Astrocyte (in vitro differentiated cells and primary cell): ENCODE data around the gene NR6A1. TPM values are rescaled to one million over a fixed set of nuclear protein-coding genes. Genes with fewer than 3 reads are reported as not detected.
A peak's percentile ranks its signal among the peaks of the same experiment; 100 is the strongest.

ENCODE experiments used
- DNase-seq: peaks from one replicate; pipeline ENCODE4 v3.0.0-alpha.2; 2010; ENCODE audit warnings: low read depth
- FAIRE-seq: peaks from 2 replicates; lab custom pipeline; 2011; peaks lifted over from hg19 to GRCh38; lab: Jason Lieb, UNC
- H2AFZ ChIP-seq: 2 replicates; pipeline ENCODE4 v1.6.0; 2012; ENCODE audit warnings: low read depth, low read length, inconsistent platforms
- H3K27ac ChIP-seq: 2 replicates; pipeline ENCODE4 v1.5.1; 2011; ENCODE audit warnings: low read depth, low read length, inconsistent platforms
- H3K27me3 ChIP-seq: 2 replicates; pipeline ENCODE4 v1.6.0; 2011; ENCODE audit warnings: low read length, inconsistent platforms; ENCODE audit not compliant: insufficient read depth
- H3K36me3 ChIP-seq: 2 replicates; pipeline ENCODE4 v1.5.1; 2011; ENCODE audit warnings: low read length, inconsistent platforms; ENCODE audit not compliant: insufficient read depth
- H3K4me1 ChIP-seq: 2 replicates; pipeline ENCODE4 v1.5.1; 2011; ENCODE audit warnings: low read length, inconsistent platforms; ENCODE audit not compliant: insufficient read depth
- H3K4me2 ChIP-seq: 2 replicates; pipeline ENCODE4 v1.6.0; 2012; ENCODE audit warnings: low read length, inconsistent platforms
- H3K4me3 ChIP-seq: 2 replicates; pipeline ENCODE4 v1.5.1; 2011; ENCODE audit warnings: low read depth, mild to moderate bottlenecking, low read length, inconsistent platforms; ENCODE audit not compliant: insufficient read depth
- H3K79me2 ChIP-seq: 2 replicates; pipeline ENCODE4 v1.6.0; 2012; ENCODE audit warnings: mild to moderate bottlenecking, low read length, inconsistent platforms; ENCODE audit not compliant: insufficient read depth
- H3K9ac ChIP-seq: 2 replicates; pipeline ENCODE4 v1.6.0; 2012; ENCODE audit warnings: mild to moderate bottlenecking, low read length, inconsistent platforms
- H3K9me3 ChIP-seq: 2 replicates; pipeline ENCODE4 v1.5.1; 2012; ENCODE audit warnings: low read depth, mild to moderate bottlenecking, low read length, inconsistent platforms; ENCODE audit not compliant: insufficient read depth
- H4K20me1 ChIP-seq: 2 replicates; pipeline ENCODE4 v1.6.0; 2012; ENCODE audit warnings: low read length, inconsistent platforms; ENCODE audit not compliant: insufficient read depth
- H3K27ac Mint-ChIP-seq: one replicate; pipeline ENCODE4 v1.8.0; 2021; ENCODE audit warnings: mild to moderate bottlenecking, mixed read lengths; ENCODE audit not compliant: unreplicated experiment
- H3K27me3 Mint-ChIP-seq: one replicate; pipeline ENCODE4 v1.8.0; 2021; ENCODE audit warnings: low read depth, mixed read lengths; ENCODE audit not compliant: unreplicated experiment
- H3K36me3 Mint-ChIP-seq: one replicate; pipeline ENCODE4 v1.8.0; 2021; ENCODE audit warnings: low read depth, mixed read lengths; ENCODE audit not compliant: unreplicated experiment
- H3K4me1 Mint-ChIP-seq: one replicate; pipeline ENCODE4 v1.8.0; 2021; ENCODE audit warnings: low read depth, mixed read lengths; ENCODE audit not compliant: unreplicated experiment
- H3K4me3 Mint-ChIP-seq: one replicate; pipeline ENCODE4 v1.8.0; 2021; ENCODE audit warnings: mild to moderate bottlenecking, moderate library complexity, mixed read lengths; ENCODE audit not compliant: unreplicated experiment
- H3K9me3 Mint-ChIP-seq: one replicate; pipeline ENCODE4 v1.8.0; 2021; ENCODE audit warnings: mild to moderate bottlenecking, mixed read lengths; ENCODE audit not compliant: unreplicated experiment
- EZH2 ChIP-seq: IDR thresholded peaks from 2 replicates; pipeline ENCODE4 v1.6.1; 2012; ENCODE audit warnings: mild to moderate bottlenecking, low read length, inconsistent platforms; ENCODE audit not compliant: insufficient read depth
- total RNA-seq: library from RNA; stranded (reverse); gene quantifications from 2 replicates; pipeline ENCODE4 v1.2.1, GENCODE V29; 2021
- TF ChIP-seq, protein P1 (sequence below): IDR thresholded peaks from 2 replicates; pipeline ENCODE4 v1.5.1; 2011; ENCODE audit warnings: low read depth, mild to moderate bottlenecking, inconsistent platforms, low read length, moderate library complexity; ENCODE audit not compliant: insufficient read depth

The NR6A1 gene
- total RNA-seq, 1 donor from 2014 or later = 20.8 TPM

DNA sequence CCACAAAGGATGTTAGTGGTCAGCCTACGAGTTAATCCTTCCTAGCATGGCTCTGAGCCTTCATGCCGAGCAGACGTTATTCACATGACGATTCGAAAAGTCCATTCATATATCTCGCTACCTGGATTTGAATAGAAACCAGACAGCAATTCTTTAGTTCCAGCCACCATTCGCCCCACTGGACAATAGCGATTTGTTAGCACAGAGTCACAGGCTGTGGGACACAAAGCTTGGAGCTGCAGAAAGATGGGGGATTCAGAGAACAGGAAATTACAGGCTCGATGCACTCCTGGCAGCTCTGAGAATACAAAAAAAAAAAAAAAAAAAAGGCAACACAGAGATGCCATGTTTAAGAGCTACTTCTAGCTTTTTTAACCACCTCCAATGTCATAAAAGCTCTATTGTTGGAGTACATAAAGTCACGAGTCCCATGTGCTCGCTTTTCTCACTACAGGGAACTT, 110.7 kb downstream of the NR6A1 start:
- H3K9ac ChIP-seq = peak overlapping the region; percentile 98
- peaks cover 71% of the 10 kb centered on the region for H3K79me2 ChIP-seq
- Mint-ChIP-seq H3K9me3 (no peaks in the 10 kb centered on the region), H3K27ac (peak overlapping the region; percentile 99), H3K27me3 (no peaks in the 10 kb centered on the region), H3K36me3 (peaks cover 2% of the 10 kb centered on the region), H3K4me1 (peaks cover 45% of the 10 kb centered on the region), H3K4me3 (peak overlapping the region; percentile 92)
- H3K36me3 ChIP-seq = no peaks in the 10 kb centered on the region
- H3K27ac ChIP-seq = peak overlapping the region; percentile 98
- no peak overlapping the region for H2AFZ ChIP-seq
- peak overlapping the region; percentile 93 for H3K4me2 ChIP-seq
- FAIRE-seq (no peak), DNase-seq (peak; percentile 78)
- no peak for TF ChIP-seq EZH2
- TF ChIP-seq, protein P1, sequence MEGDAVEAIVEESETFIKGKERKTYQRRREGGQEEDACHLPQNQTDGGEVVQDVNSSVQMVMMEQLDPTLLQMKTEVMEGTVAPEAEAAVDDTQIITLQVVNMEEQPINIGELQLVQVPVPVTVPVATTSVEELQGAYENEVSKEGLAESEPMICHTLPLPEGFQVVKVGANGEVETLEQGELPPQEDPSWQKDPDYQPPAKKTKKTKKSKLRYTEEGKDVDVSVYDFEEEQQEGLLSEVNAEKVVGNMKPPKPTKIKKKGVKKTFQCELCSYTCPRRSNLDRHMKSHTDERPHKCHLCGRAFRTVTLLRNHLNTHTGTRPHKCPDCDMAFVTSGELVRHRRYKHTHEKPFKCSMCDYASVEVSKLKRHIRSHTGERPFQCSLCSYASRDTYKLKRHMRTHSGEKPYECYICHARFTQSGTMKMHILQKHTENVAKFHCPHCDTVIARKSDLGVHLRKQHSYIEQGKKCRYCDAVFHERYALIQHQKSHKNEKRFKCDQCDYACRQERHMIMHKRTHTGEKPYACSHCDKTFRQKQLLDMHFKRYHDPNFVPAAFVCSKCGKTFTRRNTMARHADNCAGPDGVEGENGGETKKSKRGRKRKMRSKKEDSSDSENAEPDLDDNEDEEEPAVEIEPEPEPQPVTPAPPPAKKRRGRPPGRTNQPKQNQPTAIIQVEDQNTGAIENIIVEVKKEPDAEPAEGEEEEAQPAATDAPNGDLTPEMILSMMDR = no peak
- H3K4me1 ChIP-seq = peaks cover 43% of the 10 kb centered on the region
- no peaks in the 10 kb centered on the region for H3K9me3 ChIP-seq
- H3K27me3 ChIP-seq = no peaks in the 10 kb centered on the region
- H3K4me3 ChIP-seq = peak overlapping the region; percentile 97
- peaks cover 13% of the 10 kb centered on the region for H4K20me1 ChIP-seq

DNA sequence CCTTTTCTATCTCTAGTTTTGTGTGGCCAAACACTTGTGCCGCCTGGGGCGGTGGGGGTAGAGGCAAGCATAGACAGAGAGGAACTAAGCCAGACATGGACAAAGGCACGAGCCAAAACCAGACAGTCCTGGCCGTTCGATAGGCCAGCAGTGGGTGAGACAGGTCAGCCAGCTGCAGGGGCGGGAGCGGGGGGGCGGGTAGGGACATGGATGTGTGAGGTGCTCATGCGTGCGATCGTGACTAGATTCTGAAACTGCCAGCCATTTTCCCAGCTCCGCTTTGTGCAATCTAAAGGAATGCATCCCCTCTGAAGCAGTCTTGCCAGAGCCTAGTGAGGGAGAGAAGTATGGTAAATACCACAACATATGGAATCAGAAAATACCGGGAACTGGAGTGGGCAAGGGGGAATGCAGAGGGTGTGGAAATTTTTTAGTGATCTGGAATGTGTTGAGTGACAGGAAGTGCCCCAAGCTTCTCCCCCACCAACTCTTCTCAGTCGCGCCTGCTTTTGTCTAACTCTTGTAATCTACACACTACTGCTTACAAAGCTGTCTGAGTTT, 111.9 kb downstream of the NR6A1 start:
- H3K27ac ChIP-seq = peak overlapping the region; percentile 98
- peaks cover 59% of the 10 kb centered on the region for H3K79me2 ChIP-seq
- TF ChIP-seq, protein P1 = no peak
- no peak for TF ChIP-seq EZH2
- H3K4me2 ChIP-seq = peak overlapping the region; percentile 93
- FAIRE-seq (peak; percentile 66), DNase-seq (peak; percentile 96)
- no peak overlapping the region for H2AFZ ChIP-seq
- peak overlapping the region; percentile 97 for H3K4me3 ChIP-seq
- peak overlapping the region; percentile 98 for H3K9ac ChIP-seq
- Mint-ChIP-seq H3K4me3 (peak overlapping the region; percentile 92), H3K9me3 (no peaks in the 10 kb centered on the region), H3K27me3 (no peaks in the 10 kb centered on the region), H3K4me1 (peaks cover 40% of the 10 kb centered on the region), H3K36me3 (no peaks in the 10 kb centered on the region), H3K27ac (peak overlapping the region; percentile 99)
- H4K20me1 ChIP-seq = peaks cover 6% of the 10 kb centered on the region
- no peaks in the 10 kb centered on the region for H3K36me3 ChIP-seq
- no peaks in the 10 kb centered on the region for H3K9me3 ChIP-seq
- H3K4me1 ChIP-seq = peaks cover 37% of the 10 kb centered on the region
- no peaks in the 10 kb centered on the region for H3K27me3 ChIP-seq
